IPS DF 4.7 (cell line): Measurements from ENCODE around the gene P4HB.

Experiments used
- DNase-seq: peaks from one replicate; pipeline ENCODE4 v3.0.0-alpha.2; 2013; ENCODE audit warnings: low spot score; ENCODE audit errors: extremely low read depth

Gene P4HB

DNA sequence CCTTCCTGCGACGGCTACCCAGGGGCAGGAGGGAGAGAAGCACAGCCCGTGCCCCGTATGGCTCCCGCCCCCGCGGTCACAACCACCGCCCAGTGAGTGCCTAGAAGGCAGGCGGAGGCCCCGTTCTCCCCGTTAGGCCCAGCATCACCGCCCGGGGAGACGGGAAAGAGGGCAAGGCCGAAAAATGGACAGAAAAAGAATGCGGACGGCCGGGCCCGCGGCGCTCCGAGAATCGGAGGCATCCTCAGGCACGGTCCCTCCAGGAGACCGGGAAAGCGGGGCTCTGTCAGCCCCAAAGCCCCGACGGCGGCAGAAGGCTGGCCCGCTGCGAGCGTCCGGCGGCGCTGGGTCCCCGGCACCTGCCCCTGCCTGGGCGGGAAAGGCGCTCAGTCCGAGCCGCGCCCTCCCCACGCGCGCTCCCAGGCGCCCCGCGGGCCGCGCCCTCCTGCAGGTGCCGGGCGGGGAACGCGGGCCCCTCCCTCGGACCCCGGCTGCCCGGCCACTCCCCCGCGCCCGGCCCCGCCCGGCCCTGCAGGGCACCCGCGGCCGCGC is 27.7 kb downstream of the P4HB start:
- no peak for DNase-seq

DNA sequence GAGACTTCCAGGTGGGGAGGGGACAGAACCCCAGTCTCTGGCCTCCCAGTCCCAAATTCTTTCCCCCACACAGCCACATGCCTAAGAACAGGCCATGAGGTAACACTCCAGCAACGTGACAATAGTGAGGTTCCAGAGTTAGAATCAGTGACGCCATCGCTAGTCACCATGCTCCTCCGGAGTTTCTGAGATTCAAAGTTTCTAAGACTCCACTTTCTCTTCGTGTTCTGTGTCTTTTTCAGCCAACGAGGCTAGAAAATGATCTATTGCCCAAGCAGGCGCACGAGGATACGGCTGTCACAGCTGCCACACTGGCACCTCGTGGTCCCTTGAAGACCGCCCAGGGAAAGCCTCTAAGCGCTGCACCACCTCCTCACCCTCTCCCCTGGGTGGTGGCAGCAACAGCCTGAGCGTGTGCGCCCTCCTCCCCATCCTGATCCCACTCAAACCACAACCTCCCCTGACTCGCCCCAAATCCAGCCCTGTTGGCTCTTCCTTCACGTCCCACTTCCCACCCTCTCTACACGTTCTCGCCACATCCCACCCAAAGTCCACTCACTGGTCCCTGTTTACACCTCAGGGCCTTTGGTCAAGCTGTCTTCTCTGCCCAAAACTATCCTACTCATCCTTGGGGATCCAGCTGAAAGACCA is 28.3 kb downstream of the P4HB start:
- DNase-seq = no peak

DNA sequence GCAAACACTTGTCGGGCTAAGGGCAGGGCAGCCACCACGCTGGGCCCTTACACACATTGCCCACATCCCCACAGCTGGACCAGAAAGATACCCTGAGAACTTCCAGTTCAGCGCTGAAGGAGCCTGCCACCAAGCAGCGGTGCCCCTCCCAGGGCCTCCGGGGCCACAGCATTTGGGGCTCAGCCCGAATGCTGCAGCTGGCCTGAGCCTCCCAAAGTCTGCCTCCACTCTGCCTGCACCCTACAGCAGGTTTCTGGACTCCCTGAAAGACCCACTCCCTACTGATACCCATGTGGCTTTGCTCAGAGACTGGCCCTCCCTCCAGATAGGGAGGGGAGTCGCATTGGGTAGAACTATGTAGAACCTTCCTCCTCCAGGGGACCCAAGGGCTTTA is 28.8 kb downstream of the P4HB start:
- DNase-seq = no peak

DNA sequence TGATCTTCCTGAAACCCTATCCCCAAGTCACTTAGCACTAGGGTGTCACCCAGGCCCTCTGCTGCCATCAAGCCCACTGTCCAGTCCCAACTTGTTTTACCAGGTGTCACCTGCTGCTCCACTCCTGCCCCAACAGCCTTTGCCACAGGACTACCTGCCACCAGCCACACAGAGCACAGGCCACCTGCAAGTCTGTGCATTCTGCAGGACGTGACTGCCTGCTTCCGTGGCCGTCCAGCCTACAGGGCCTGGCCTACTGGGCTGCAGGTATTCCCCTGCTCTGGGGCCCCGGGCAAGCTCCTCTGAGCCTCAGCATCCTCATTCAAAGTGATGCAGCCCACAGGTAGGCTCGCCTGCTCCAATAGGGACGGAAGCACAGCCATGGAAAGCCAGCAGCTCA is 30.5 kb downstream of the P4HB start:
- DNase-seq = no peak

DNA sequence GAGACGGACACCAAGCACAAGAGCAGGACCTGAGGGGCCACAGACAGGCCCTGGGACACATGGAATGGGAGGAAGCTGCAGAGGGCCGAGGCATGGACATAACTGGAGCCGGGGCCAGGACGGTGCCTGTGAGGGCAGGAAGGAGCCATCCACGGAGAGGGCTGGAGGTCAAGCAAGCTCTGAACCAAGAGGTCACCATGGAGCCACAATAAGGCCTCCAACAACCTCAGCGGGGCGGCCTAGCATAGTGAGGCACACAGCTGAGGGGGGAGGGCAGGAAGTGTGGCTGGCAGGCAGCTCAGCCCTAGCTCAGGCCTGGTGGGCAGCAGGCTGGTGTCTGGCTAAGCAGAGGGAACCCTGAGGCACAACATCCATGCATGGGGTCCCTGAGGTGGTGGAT is 31.7 kb downstream of the P4HB start:
- no peak for DNase-seq

DNA sequence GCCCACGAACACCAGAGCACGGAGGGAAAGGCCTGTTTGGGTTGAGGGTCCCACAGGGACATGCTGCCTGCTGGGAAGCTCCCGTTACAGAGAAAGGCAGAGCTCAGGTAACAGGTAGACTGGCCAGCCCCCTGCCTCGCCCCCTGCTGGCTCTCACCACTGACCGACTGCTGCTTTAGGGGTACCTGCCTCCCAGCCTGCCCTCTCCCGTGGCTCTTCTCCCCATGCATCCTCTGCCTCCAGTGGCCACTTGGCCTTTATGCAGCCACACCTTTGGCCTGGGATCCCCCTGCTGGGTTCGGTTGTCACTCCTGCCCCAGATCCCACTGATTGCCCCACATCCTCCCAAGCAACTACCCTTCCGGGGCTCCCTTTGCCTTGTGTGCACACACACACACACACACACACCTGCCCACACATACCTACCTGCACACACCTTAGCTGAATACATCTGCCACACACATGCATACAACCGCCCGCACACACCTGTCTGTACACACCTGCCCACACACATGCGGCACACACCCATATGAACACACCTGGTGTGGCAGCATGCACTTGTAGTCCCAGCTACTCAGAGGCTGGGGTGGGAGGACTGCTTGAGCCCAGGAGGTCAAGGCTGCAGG is 34.4 kb downstream of the P4HB start:
- no peak for DNase-seq

DNA sequence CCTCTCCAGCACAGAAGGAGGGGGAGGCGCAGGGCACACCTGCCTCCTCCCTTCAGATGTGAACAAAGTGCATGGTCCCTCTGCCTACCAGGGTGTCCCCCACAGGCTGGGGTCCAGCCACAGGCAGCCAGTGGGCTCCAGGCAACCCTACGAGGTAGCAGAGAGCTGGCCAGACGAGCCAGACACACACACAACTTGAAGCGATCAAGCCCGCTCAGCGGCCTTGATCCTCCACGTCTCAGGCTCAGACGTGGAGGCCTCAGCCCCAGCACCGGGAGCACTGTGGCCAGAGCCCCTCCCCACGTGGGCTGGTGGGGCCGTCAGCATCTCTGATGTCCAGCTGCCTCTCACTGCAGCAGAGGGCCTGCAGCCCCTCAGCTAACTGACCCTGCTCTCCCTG is 35.7 kb downstream of the P4HB start:
- no peak for DNase-seq

DNA sequence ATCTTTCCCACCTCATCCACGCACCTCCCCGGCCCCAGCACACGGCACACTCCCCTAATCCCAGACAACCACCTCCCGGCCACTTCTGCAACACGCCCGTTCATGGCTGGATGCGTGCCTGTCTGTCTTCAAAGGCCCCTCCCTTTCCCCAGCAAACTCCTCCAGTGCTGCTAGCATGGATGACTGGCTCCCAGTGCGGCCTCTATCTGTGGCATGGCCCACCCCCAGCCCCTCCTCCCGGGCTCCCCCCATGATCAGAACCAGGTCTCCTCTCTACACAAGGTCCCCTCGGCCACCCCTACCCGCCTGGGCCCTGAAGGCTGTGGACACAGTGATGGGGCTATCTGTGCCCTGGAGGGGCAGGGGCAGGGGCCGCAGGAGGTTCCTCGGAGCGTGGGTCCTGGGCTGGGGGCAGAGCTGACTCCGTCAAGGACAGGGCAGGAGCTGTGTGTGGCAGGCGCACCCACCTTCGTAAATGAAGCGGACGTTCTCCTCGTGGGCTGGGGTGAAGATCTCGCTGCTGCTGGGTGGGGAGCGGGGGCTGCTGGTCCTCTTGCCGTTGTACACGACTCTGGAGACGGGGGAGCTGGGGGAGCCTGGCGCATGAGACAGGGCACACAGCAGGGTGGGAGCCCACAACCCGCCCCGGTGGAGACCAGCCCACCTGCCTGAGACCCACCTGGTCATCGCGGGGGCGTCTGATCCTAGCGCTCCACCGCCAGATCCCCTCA is 36.4 kb downstream of the P4HB start:
- DNase-seq = no peak

DNA sequence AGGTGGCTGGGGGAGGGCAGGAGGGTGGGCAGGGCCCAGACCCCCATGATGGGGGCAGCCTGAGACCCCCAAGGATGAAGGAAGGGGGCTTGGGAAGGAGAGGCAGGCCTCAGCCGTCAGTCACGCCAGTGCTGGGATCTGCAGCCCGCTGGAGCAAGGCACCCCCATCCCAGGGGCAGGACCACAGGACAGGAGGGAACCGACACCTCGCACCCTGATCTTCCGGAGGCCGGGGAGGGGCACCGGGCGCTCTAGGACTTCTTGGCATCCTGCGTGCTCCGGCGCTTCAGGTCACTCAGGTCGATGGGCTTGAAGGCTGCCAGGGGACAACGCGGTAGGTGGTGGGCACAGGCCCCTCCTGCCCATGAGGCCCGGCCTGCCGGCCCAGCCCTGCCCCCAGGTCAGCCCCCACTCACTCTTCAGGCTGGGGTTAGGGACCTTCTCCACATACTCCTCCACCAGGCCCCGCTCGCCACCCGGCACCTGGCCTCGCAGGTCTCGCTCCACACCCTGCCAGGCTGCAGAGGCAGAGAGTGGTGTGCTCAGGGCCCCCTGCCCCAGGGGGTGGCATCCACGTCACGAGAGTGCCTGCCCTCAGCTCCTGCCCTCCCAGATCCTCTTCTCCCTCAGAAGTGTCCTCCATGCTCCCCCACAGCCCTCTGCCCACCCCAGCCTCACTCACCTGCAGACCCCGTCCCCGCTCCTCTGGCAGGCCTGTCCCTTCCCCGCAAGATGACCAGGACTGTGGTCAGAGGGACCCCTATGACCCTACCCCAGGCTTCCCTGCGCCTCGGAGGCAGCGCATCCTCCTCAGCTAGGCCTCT is 37.1 kb downstream of the P4HB start:
- DNase-seq = no peak

DNA sequence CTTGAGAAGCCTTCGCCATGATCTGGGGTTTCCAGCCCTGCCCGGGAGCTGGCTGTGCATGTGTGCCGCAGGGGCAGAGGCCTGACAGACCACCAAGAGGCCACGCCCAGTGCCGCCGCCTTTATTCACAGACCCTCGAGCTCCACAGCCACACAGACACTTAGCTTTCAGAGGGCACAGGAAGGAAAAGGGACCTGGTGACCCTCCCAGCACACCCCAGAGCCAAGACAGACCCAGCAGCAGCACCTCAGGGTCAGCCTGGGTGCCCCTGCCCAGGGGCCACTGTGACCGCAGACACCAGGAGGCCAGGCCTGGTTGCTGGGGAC is 38.1 kb downstream of the P4HB start:
- no peak for DNase-seq

DNA sequence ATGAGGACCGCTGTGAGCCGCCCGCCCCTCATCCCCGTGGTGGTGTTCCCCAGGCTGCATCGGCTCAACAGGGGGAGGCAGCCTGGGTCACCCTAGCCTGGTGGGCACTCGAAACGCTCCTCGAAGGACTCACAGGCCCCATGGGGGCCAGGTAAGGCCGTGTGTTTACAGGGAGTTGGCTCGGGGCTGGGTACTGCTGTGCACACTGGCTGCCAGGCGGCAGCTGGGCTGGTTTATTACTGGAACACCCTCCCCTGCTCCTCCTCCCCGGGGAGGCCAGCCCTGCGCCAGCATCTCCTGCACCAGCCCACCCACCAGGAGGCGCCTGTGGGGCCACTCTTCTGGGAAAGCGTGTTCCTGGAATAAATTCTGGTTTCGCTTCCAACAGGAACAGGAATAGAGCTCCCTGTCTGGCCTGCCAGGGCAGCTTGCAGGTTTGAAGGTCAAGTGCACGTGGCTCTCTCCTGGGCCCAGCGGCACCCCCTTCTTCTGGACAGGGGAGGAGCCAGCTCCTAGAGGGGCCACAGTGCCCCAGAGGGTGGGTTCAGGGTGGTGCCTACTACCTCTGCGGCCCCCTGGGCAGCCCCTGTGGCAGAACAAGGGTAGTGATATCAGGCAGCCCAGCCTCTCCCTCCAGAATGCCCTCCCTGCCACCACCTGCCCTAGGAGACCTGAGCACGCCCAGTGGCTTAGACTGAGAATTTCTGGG is 38.6 kb downstream of the P4HB start:
- no peak for DNase-seq

DNA sequence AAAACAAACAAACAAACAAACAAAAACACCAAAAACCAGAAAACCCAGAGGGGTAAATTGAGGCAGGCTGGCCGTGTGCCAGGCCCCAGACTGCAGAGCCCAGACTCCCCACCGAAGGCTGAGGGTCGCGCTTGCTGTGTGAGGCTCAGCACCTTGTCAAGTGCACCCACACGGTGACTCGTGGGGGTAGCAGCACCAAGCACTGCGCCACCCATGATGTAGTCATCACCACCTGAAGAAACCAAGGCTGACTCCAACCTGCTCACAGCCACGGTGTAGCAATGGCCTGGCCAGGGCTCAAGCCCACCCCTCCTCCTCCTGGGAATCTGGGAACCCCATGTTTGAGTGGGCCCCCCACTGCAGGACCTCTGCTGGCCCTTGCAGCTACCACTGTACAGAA is 39.2 kb downstream of the P4HB start:
- no peak for DNase-seq

DNA sequence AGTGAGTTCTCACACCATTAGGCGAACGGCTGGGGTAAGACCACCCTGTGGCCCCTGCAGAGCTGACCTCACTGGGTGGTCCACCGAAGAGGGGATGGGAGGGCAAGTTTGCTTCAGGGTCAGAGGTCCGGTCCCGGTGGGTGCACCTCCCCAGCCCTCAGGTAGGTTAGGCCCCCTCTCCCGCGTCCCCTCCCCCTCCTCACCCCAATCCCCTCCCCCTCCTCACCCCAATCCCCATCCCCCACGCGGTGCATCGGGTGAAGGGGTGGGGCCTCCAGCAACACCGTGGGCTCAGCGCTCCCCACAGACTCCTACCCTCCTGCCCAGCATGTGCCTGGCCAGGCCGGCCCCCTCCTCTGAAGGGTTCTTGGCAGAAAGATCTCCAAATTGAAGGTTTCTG is 40.6 kb downstream of the P4HB start:
- DNase-seq = no peak

DNA sequence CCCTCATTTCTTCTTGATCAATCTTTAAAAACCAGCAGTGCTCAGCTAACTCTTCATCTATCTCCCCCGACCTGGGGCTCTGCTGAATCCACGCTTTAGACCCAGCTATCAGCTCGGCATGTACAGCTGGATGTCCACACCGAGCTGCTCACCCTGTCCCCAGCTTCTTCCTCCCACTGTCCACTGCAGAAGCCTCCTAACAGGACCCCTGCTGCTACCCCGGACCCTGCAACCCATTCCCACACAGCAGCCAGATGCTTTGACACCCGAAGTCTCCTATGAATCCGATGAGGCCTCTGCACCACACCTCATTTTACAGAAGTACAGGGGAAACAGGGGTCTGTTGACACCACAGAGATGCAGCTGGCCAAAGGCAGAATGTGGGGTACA is 42.6 kb downstream of the P4HB start:
- DNase-seq = no peak

DNA sequence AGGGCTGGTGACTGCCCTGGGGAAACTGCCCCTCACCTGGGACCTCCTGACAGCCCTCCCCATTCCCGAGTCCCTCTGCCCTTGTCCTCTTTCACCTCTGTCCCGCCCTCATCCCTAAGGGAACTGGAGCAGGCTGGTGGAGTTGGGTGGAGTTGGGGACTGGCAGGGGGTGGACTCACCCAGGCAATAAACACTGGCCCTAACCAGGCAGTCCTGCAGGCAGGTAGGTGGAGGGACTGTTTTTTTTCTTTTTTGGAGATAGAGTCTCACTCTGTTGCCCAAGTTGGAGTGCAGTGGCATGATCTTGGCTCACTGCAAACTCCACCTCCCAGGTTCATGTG is 44.7 kb downstream of the P4HB start:
- DNase-seq = no peak

DNA sequence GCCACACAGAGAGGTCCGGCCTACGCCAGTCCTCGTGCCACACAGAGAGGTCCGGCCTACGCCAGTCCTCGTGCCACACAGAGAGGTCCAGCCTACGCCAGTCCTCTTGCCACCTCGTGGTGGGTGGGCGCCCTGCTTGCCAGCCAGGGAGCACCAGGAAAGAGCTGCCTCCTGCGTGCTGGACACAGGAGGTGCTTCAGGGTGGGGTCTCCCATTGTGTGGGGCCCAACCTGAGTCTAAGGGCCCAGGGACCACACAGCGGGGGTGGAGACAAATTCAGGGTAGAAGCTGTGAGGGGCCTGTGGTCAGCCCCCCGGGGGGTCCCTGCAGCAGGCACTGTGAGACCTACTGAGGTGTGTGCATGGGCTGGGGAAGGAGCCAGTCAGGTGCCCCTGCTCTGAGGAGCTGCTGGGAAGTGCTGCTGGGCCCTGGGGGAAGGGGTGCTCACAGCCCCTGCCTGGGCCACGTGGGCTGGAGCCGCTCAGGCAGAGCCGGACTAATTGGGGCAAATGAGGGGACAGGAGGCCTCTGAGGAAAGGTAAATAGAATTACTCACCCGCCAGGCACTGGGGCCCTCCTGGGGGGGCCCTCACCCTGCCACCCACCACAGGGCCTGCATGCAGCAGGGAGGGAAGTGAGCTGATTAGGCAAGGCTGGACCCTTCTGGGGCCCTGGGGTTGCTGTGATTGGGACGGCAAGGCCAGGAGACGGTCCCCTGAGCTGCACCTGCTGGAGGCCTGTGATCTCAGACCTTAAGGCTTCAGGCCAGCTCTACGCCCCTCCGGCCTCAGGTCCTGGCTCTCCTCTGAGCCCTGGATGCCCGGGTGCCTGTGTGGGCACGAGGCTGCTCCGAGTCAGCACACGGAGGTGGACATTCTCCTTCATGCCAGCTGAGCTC is 45.3 kb downstream of the P4HB start:
- no peak for DNase-seq

DNA sequence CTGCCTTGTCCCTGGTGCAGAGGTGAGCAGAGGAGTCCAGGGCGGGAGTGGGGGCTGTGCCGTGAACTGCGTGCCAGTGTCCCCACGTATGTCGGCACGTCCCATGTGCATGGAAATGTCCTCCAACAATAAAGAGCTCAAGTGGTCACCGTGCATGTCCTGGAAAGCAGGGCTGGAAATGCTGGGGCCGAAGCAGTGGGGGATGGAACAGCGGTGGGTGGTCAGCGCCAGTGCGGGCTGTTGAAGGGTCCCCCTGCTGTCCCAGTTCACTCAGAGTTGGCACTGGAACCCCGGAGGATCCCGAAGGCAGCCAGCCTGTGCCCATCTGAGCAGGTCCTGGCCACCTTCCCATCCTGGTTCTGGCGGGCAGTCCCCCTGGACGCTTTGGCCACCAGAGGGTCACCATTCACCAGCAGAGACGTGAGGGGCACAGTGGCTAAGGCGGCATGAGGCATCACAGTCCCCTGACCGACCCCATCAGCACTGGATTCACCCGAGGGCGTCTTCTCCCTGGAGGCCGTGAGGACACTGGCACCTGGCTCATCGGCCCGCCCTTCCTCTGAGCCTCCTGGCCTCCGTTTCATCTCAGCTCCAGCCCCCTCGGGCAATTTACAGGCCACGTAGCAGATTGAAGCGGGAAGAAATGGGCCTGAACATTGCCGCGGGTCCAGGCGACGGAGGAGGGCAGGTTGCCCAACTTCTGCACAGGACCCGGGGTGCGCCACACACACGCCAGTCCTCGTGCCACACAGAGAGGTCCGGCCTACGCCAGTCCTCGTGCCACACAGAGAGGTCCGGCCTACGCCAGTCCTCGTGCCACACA is 46.3 kb downstream of the P4HB start:
- DNase-seq = no peak

DNA sequence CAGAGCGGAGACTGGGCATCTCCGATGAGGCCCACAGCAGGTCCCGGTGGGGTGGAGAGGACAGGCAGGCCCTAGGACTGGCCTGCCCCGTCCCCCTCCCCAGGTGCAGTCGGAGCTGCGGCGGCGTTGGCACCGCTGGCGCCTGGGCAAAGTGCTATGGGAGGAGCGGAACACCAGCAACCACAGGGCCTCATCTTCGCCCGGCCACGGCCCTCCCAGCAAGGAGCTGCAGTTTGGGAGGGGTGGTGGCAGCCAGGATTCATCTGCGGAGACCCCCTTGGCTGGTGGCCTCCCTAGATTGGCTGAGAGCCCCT is 47.0 kb downstream of the P4HB start:
- DNase-seq = no peak

DNA sequence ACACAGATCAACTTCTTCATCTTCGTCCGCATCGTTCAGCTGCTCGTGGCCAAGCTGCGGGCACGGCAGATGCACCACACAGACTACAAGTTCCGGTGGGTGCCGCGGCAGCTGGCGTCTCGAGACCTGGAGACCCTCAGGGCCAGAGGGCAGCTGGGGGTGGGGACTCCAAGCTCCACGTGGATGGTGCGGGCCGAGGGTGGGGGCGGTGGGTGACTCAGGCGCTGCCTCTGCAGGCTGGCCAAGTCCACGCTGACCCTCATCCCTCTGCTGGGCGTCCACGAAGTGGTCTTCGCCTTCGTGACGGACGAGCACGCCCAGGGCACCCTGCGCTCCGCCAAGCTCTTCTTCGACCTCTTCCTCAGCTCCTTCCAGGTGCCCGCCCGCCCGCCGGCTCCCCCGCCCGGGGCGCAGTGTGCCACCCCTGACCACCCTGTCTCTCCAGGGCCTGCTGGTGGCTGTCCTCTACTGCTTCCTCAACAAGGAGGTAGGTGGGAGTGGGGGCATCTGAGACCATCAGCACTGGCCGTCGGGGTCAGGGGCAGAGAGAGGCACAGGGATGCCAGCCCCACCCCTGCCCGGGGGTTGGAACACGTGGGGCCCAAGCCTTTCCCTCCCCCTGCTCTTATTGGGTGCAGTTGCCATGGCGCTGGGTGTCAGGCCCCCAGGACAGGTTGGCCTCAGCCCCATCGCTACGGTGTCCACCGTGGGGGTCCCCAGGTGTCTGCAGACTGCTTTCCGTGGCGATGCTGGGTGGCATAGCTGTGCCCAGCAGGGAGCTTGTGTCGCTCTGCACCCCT is 47.6 kb downstream of the P4HB start:
- no peak for DNase-seq
